H7 (cell line): ENCODE data around the gene MAPK12. TPM values are rescaled to one million over a fixed set of nuclear protein-coding genes. Genes with fewer than 3 reads are reported as not detected.

Source experiments
- DNase-seq: peaks from one replicate; pipeline ENCODE4 v3.0.0; 2012
- H3K27me3 ChIP-seq: 2 replicates; pipeline ENCODE4 v1.6.0; 2011; ENCODE audit warnings: mild to moderate bottlenecking, low read length; ENCODE audit not compliant: control insufficient read depth, insufficient read depth
- H3K36me3 ChIP-seq: replicated peaks from 2 replicates; pipeline ENCODE4 v1.5.1; 2011; ENCODE audit warnings: low read length; ENCODE audit not compliant: control insufficient read depth, insufficient read depth
- H3K4me3 ChIP-seq: 2 replicates; pipeline ENCODE4 v1.5.1; 2011; ENCODE audit warnings: low read depth, mild to moderate bottlenecking, control low read depth, low read length, moderate library complexity; ENCODE audit not compliant: insufficient read depth
- total RNA-seq: library from RNA; depleted of rRNA; stranded (reverse); fragments of >200 nt; shearing (Covaris generic); gene quantifications from 2 replicates; pipeline ENCODE4 v1.2.3, GENCODE V29; 2014; rRNA removed

MAPK12 gene
- total RNA-seq, result 21.2 and 23.8 TPM in 2 replicates

DNA sequence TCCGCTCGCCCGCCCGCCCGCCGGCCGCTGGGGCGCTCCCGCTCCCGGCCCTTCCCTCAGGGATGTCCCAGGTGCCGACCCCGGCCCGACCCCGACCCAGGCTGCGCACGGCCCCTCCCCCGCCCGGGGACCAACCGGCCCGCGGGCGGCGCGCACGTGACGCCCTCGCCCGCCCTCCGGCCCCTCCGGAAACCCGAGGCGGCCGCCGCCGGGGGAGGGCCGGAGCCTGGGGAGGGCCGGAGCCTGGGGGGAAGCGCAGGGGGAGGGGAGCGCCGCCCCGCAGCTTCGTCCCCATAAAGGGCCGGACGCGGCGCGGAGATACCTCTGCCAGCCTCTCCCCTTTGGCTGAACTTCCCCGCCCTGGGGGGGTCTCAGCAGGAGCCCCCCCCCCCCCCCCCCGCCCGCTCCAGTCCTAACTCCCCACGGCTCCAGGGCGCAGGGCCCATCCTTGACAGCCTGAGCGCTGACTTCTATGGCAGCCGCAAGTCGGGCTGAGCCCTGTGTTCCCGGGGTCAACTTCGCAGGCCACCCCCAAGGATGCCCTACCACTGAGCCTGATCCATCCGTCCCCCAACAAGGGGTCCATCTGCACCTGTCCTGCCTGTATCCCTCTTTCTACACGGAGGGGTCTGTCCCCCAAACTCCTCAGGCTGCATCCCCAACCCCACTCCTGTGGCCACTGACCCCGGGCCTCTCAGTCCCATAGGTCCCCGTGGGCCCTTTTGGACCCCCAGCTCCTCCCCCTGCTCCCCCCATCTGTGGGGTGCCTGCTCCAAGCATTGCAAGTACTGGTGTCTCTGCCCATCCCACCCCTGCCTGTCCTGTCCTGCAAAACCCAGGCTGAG is at the start of gene MAPK12:
TSS of gene MAPK12 (minus strand) at position 69 of the 845 bp plus-strand sequence. CDS start 174 bp downstream, outside the sequence.
- H3K36me3 ChIP-seq, result no peaks in the 10 kb centered on the region
- H3K4me3 ChIP-seq, result peak within 1 kb of the TSS; percentile 62
- peaks cover 24% of the 10 kb centered on the region for H3K27me3 ChIP-seq
- peak; percentile 98 for DNase-seq

DNA sequence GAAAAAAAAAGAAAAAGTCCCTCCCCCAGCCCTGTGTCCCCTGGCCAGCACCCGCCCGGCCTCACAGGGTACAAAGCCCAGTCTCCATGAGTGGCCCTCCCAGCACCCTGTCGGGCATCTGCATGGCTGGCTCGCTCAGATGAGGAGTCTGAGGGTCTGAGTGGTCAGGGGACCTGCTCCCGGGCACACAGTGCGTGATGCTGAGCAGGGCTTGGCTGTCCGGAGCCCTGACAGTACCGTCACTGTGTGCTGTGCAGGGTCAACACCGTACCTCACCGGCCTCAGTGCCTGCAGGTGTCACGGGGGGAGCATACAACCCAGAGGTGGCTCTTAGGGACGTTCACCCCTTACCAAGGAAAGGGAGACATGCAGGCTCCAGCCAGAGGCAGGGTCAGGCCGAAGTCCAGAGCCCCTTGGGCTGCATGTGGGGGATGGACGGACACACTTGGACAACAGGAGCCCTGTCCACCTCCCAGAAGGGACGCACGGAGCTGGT is 49.5 kb upstream of the MAPK12 start:
- no peak for DNase-seq
- Histone ChIP-seq H3K4me3 (no peak overlapping the region), H3K27me3 (peaks cover 6% of the 10 kb centered on the region; the same call in 1 of the 2 replicates), H3K36me3 (no peaks in the 10 kb centered on the region)

DNA sequence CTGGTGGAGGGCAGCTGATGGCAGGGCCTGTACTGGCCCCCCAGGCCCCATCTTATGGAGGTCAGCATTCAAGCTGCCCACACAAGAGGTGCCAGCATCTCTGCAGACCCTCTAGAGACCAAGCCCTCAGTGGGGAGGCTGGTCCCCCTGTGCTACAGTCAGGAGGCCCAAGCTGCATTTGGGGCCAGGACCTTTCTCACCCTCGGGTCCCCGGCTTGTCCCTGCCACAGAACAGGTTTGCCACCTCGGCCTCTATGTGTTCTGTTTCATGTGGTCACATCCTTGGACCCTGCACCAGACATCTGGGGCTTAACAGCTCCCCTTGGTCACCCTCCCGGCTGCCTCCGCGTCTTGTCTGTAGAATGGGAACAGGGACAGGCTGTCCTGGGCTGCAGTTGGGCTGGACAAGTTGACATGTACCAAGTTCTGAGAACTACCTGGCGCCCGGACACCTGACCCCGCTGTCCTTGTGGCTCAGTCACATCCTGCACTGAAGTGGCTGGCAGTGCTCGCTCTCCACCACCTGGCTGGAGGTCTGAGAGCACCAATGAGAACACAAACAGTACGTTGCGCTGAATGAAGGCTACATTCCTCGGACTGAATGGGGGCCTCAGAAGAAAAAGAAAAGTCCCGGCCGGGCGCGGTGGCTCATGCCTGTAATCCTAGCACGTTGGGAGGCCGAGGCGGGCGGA is 48.7 kb upstream of the MAPK12 start:
- Histone ChIP-seq H3K27me3 (peaks cover 6% of the 10 kb centered on the region; the same call in 1 of the 2 replicates), H3K4me3 (no peak overlapping the region), H3K36me3 (no peaks in the 10 kb centered on the region)
- DNase-seq, result no peak

DNA sequence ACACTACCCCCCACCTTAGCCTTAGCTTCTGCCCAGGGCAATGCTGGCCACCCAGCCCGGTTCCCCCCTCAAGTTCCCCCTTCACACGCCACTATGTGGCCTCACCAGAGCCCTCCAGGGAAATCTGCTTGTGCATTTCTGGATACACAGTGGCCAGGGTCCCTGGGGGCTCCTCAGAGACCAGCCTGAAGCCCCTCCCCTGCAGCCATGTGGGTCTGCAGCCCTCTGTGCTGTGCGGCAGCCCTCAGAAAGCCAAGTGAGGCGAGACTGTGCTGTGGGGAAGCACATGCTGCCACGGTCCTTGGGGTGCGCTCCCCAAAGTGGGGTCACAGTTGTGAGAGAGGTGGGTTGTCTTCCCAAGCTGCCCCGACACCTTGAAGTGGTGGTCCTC is 48.1 kb upstream of the MAPK12 start:
- no peak for DNase-seq
- no peak overlapping the region for H3K4me3 ChIP-seq
- peaks cover 6% of the 10 kb centered on the region; the same call in 1 of the 2 replicates for H3K27me3 ChIP-seq
- no peaks in the 10 kb centered on the region for H3K36me3 ChIP-seq

DNA sequence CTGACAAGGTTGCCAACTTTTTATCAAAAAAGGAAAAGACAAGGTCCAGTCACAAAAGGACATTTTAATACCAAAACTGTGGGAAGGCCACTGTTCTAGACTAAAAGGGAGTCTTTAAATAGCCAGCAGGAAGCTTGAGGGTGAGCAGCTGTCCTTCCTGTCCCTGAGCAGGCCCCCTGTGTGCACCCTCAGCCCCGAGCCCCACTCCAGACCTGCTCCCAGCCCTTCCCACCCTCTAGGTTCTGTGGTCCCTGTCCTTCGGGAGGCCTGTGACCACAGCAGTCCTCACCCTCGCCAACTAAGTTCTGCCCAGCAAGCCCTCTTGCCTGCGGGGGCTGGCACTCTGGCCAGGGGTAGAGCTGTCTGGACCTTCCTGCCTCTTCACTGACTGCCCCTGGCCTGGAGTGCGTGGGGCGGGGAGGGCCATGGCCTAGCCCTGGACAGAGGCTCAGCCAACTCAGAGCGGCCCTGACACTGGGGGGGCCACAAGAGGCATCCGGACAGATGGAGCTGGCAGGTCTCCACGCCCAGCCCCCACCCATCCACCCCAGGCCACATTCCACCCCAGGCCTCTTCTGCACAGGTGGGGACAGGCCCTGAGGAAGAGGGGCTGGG is 47.6 kb upstream of the MAPK12 start:
- Histone ChIP-seq H3K4me3 (no peak overlapping the region), H3K27me3 (peaks cover 6% of the 10 kb centered on the region; the same call in 1 of the 2 replicates), H3K36me3 (no peaks in the 10 kb centered on the region)
- no peak for DNase-seq

DNA sequence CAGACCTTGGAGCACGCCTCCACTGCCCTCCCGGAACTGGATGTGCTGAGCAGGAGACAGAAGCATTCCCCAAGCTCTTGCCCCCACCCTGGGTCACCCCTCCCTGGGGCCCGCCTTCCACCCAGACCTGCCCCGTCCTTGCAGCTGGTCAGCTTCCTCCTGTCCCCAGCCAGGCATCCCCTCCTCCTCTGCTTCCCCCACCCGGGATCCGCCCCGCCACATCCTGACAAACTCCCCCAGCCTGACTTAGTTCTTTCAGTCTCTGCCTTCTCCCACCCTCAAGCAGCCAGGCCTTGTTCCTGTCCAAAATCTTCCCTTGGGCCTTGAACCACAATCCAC is 47.1 kb upstream of the MAPK12 start:
- DNase-seq, result no peak
- H3K36me3 ChIP-seq, result no peaks in the 10 kb centered on the region
- peaks cover 6% of the 10 kb centered on the region; the same call in 1 of the 2 replicates for H3K27me3 ChIP-seq
- no peak overlapping the region for H3K4me3 ChIP-seq

GRCh38 chr22:50307890-50308596 is 46.6 kb upstream of the MAPK12 start:
- Histone ChIP-seq H3K4me3 (no peak overlapping the region), H3K27me3 (peaks cover 6% of the 10 kb centered on the region; the same call in 1 of the 2 replicates), H3K36me3 (no peaks in the 10 kb centered on the region)
- peak; percentile 87 for DNase-seq

DNA sequence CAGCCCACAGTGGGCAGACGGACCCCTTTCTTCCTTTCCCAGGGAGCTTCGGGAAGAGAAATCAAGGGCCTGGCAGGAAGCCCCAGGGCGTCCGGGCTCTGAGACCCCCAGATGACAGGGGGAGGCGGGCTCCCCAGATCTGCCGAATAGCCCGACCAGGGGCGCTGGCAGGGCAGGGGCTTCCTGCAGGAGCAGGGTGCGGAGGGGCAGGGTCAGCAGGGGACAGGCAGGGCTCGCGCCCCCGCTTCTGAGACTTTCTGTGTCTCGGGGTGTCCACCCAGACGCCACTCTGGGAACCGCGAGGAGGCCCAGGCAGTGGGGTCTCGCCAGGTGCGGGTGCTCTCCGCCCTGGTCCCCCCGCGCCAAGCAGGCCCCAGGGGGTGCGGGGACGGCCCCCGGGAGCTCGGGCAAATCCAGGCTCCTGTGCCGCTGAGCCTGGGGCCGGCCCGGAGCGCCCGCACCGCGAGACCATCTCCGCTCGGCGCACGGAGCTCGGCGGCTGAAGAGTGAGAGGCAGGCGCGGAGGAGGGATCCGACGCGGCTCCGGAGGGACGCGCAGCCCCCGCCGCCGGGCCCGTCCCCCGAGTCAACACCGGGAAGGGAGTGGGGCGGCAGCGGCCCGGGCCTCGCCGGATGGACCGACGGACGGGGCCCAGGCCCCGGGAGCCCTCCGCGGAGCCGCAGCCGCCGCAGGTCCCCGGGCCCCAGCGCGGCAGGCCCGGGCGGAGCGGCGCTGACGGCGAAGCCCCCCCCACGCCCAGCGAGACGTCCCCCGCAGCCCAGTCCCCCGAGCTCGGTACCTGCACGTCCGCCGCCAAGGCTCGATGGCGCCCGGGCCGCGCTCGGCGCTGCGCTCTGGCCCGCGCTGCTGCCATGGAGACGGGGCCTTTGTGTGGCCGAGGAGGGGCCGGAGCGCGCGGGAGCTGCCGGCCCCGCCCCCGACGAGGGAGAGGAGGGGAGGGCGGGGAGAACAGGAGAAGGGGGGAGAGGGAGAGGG is 45.6 kb upstream of the MAPK12 start, which contains the start of gene PLXNB2:
TSS of gene PLXNB2 (minus strand) at position 894 of the 997 bp plus-strand sequence. CDS start 17,062 bp downstream, outside the sequence.
- Histone ChIP-seq H3K4me3 (peak within 1 kb of the TSS; percentile 68), H3K36me3 (no peaks in the 10 kb centered on the region), H3K27me3 (peaks cover 6% of the 10 kb centered on the region; the same call in 1 of the 2 replicates)
- DNase-seq, result peak; percentile 98

DNA sequence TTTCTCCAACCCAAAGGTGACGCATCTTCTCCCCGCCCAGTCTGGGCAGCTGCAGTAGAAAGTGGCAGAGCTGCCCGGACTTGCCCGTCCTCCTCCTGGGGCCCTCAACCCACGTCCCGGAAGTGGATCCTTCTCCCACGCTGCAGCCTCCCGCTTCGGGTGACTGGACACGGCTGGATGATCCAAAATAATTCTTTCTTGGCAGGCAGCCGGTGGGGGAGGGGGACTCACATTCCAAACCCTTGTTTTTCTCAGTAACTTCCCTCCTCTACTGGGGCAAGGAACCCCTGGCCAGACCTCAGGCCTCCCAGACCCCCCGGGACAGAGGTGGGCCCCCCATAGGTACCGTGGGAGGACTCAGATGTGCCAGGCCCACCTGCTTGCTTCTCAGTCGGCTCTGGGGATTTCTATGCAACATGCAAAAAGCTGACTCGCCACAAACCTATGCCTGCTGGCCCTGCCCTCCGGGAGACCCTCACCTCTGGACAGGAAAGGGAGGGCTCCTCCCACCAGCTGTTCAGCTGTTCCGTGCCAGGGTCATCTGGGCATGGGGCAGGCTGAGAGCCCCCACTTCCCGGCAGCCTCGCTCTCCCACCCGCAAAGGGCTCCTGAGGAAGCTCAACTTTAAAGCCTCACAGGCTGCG is 44.6 kb upstream of the MAPK12 start:
- Histone ChIP-seq H3K36me3 (no peaks in the 10 kb centered on the region), H3K27me3 (peaks cover 6% of the 10 kb centered on the region; the same call in 1 of the 2 replicates), H3K4me3 (peak overlapping the region; percentile 9; the same call in 1 of the 2 replicates)
- no peak for DNase-seq

DNA sequence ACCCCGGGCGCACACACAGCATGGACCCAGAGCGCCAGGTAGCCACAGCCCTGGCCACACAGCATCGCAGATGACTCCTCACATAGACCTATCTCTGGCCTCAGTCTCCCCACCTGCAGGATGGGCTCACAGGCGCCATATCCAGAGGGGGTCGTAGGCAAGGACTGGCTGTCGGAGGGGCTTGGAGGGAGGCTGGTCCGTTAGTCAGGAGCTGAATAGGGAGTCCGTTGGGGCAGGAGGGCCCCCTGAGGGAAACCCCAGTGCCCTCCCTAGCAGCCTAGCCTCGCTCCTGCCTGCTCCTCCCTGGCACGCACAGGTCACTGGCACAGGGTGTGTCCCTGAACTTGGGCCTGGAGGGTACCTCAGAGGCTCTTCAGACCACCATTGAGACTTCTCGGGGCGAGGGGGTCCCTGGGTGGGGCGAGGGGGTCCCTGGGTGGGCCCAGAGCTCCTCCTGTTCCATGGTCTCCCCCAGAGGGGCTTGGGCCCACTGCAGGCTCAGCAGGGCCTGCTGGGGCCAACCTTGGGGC is 44.0 kb upstream of the MAPK12 start:
- Histone ChIP-seq H3K36me3 (no peaks in the 10 kb centered on the region), H3K27me3 (peaks cover 6% of the 10 kb centered on the region; the same call in 1 of the 2 replicates), H3K4me3 (no peak overlapping the region)
- no peak for DNase-seq

DNA sequence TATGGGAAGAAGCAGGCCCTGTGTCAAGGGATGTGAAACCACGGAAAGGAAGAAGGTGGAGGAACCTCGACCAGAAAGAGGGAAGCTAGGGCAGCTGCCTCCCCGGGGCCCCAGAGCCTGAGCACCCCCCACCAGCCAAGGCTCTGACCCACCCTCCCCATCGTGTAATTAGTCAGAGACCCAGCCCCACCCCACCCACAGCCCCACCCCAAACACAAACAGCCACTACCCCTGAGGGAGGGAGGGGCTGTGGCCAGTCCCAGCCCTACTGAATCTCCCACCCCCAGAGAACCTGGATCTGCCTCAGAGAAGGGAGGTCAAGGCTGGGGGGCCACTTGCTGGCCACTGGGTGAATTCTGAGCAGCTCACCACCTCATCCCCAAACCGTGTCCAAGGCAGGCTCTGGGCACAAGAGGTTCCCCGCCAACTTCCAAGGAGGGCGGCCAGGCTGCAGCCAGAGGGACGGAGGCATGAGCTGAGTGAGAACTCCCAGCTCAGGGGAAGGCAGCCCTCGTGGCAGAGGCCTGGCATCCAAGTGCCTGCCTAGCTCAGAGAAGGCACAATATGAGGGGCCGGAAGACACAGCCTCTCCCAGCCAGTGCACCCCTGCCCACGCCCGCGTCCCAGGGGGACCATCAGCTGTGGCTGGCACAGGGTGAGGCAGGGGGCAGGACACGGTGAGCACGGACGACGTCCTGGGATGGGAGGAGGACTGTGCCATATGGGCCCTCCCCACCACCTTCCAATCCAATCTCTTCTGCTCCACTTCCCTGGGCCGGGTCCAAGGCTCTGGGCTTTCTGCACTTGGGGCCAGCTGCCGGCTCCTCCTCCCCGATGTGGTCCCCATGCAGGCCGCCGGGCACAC is 43.3 kb upstream of the MAPK12 start:
- Histone ChIP-seq H3K36me3 (no peaks in the 10 kb centered on the region), H3K27me3 (peaks cover 6% of the 10 kb centered on the region; the same call in 1 of the 2 replicates), H3K4me3 (no peak overlapping the region)
- DNase-seq, result no peak
